Stimulated activated CD4-positive, alpha-beta T cell treated with anti-CD3 and anti-CD28 coated beads, TNF-alpha, amount 100 ng/mL, for 24 hours (primary cell): ENCODE results near the gene TBX19.

Experiments
- DNase-seq, 3 experiments: peaks; one replicate each; pipeline ENCODE4 v3.0.0-alpha.2; 2020; ENCODE audit warnings: low read depth in 3 of 3

The TBX19 gene

GRCh38 chr1:168280296-168280927, at the start of gene TBX19:
TBX19 (plus strand) TSS chr1:168280877; CDS start chr1:168281091, 214 bp downstream.
- no peak for DNase-seq

GRCh38 chr1:168234846-168235547, 45.7 kb upstream of the TBX19 start:
- peak in 2 of 3 experiments; percentile 26 to 27 for DNase-seq

GRCh38 chr1:168235548-168235885, 45.2 kb upstream of the TBX19 start:
- DNase-seq, result no peak

- no peak for DNase-seq
Observed at GRCh38 chr1:168235937-168236336, 44.7 kb upstream of the TBX19 start.

- DNase-seq, result peak in 1 of 3 experiments; percentile 35
Observed at GRCh38 chr1:168236836-168237611, 43.7 kb upstream of the TBX19 start.

GRCh38 chr1:168243198-168243597, 37.5 kb upstream of the TBX19 start:
- no peak for DNase-seq

GRCh38 chr1:168243636-168244212, 37.0 kb upstream of the TBX19 start:
- no peak for DNase-seq

GRCh38 chr1:168245042-168245441, 35.6 kb upstream of the TBX19 start:
- no peak for DNase-seq

GRCh38 chr1:168246506-168246905, 34.2 kb upstream of the TBX19 start:
- DNase-seq, result no peak

GRCh38 chr1:168252204-168252733, 28.4 kb upstream of the TBX19 start:
- no peak for DNase-seq

- DNase-seq, result no peak
Observed at GRCh38 chr1:168256164-168256563, 24.5 kb upstream of the TBX19 start.

GRCh38 chr1:168257397-168257796, 23.3 kb upstream of the TBX19 start:
- DNase-seq, result no peak

GRCh38 chr1:168259567-168259966, 21.1 kb upstream of the TBX19 start:
- no peak for DNase-seq

- DNase-seq, result no peak
Observed at GRCh38 chr1:168260393-168260792, 20.3 kb upstream of the TBX19 start.

- DNase-seq, result no peak
Observed at GRCh38 chr1:168261390-168261789, 19.3 kb upstream of the TBX19 start.

- no peak for DNase-seq
Observed at GRCh38 chr1:168263130-168263529, 17.5 kb upstream of the TBX19 start.

GRCh38 chr1:168264296-168264695, 16.4 kb upstream of the TBX19 start:
- DNase-seq, result no peak

- no peak for DNase-seq
Observed at GRCh38 chr1:168265596-168265995, 15.1 kb upstream of the TBX19 start.

- no peak for DNase-seq
Observed at GRCh38 chr1:168266644-168267186, 14.0 kb upstream of the TBX19 start.

- DNase-seq, result no peak
Observed at GRCh38 chr1:168271636-168272035, 9.0 kb upstream of the TBX19 start.

GRCh38 chr1:168273575-168273974, 7.1 kb upstream of the TBX19 start:
- DNase-seq, result no peak

- no peak for DNase-seq
Observed at GRCh38 chr1:168279253-168279652, 1.4 kb upstream of the TBX19 start.
